HepG2 (cell line): ENCODE measurements around the gene TALDO1. TPM values are rescaled to one million over a fixed set of nuclear protein-coding genes. Genes with fewer than 3 reads are reported as not detected.
A peak's percentile ranks its signal among the peaks of the same experiment; 100 is the strongest.

Source experiments
- HINFP ChIP-seq: sonication (generic); formaldehyde crosslinking; IDR thresholded peaks from 2 replicates; pipeline ENCODE4 v1.4.0; 2020; ENCODE audit warnings: low read depth, mild to moderate bottlenecking, missing genetic modification reagents
- MYC ChIP-seq: sonication (generic); formaldehyde crosslinking; IDR thresholded peaks from 2 replicates; pipeline ENCODE4 v1.9.0; 2021; ENCODE audit warnings: missing genetic modification reagents, borderline replicate concordance
- NFYC ChIP-seq: IDR thresholded peaks from 2 replicates; pipeline ENCODE4 v1.6.1; 2016; ENCODE audit warnings: missing genetic modification reagents, missing compliant biosample characterization
- TRIM24 ChIP-seq: sonication (generic); formaldehyde crosslinking; IDR thresholded peaks from 2 replicates; pipeline ENCODE4 v1.8.0; 2022; ENCODE audit warnings: mild to moderate bottlenecking, missing genetic modification reagents
- ZFP82 ChIP-seq: sonication (generic); formaldehyde crosslinking; IDR thresholded peaks from 2 replicates; pipeline ENCODE4 v1.5.1; 2020; ENCODE audit warnings: mild to moderate bottlenecking, missing genetic modification reagents, borderline replicate concordance
- ZMYM2 ChIP-seq: sonication (generic); formaldehyde crosslinking; IDR thresholded peaks from 2 replicates; pipeline ENCODE4 v1.8.0; 2022; ENCODE audit warnings: mild to moderate bottlenecking, missing genetic modification reagents
- ZNF318 ChIP-seq: sonication (generic); formaldehyde crosslinking; IDR thresholded peaks from 2 replicates; pipeline ENCODE4 v1.4.0; 2020; ENCODE audit warnings: mild to moderate bottlenecking, missing genetic modification reagents
- ZNF343 ChIP-seq: sonication (generic); formaldehyde crosslinking; IDR thresholded peaks from 2 replicates; pipeline ENCODE4 v1.4.0; 2020; ENCODE audit warnings: mild to moderate bottlenecking, missing genetic modification reagents
- ZNF382 ChIP-seq: sonication (generic); formaldehyde crosslinking; IDR thresholded peaks from 2 replicates; pipeline ENCODE4 v1.5.0; 2020; ENCODE audit warnings: missing genetic modification reagents, mild to moderate bottlenecking, borderline replicate concordance
- ZNF609 ChIP-seq: sonication (generic); formaldehyde crosslinking; IDR thresholded peaks from 2 replicates; pipeline ENCODE4 v1.4.0; 2020; ENCODE audit warnings: mild to moderate bottlenecking, missing genetic modification reagents, borderline replicate concordance
- ZNF747 ChIP-seq: sonication (generic); formaldehyde crosslinking; IDR thresholded peaks from 2 replicates; pipeline ENCODE4 v1.8.1; 2023; ENCODE audit warnings: missing genetic modification reagents, mild to moderate bottlenecking, borderline replicate concordance
- polyA plus RNA-seq, 8 experiments: library from polyadenylated mRNA; depleted of rRNA in 3 of 8; stranded (reverse) in 7 of 8; unstranded in 1 of 8; fragments of >200 nt; fragmentation: Illumina TruSeq in 4 of 8; extraction: Trizol in 4 of 8; gene quantifications; 2 replicates each; pipeline versions ENCODE4 v1.2.1 to v1.2.3, GENCODE V29; 2011 to 2016; ENCODE audit warnings: low read depth in 4 of 8, missing spikeins in 1 of 8, mixed read lengths in 1 of 8; ENCODE audit not compliant: insufficient read depth in 1 of 8
- total RNA-seq, 5 experiments: library from RNA; depleted of rRNA; stranded (reverse); fragments of >200 nt; fragmentation: Illumina TruSeq; extraction: Trizol; gene quantifications; 2 replicates each; pipeline ENCODE4 v1.2.3, GENCODE V29; 2016; ENCODE audit warnings: low read depth in 1 of 5

The TALDO1 gene
- total and polyA plus RNA-seq, 2 of the 13 experiments (the other 11 are each of a cell fraction or from before 2014, with no cell fraction given) = 107 to 240 TPM

GRCh38 chr11:706957-707816 lies 40.1 kb upstream of the TALDO1 start (continued):
- TF ChIP-seq ZNF318 (CRISPR knock-in tag) = peak; percentile 65; the same call in 1 of the 2 replicates
- peak; percentile 99 for TF ChIP-seq ZMYM2 (CRISPR knock-in tag)
- peak; percentile 14; the same call in 1 of the 2 replicates for TF ChIP-seq HINFP (CRISPR knock-in tag)
- peak; percentile 90 for TF ChIP-seq ZNF609 (CRISPR knock-in tag)
- TF ChIP-seq ZNF382 (CRISPR knock-in tag) = no peak
- peak; percentile 9; the same call in 1 of the 2 replicates for TF ChIP-seq NFYC (CRISPR knock-in tag)
- peak; percentile 85; the same call in 1 of the 2 replicates for TF ChIP-seq MYC (CRISPR knock-in tag)
- no peak for TF ChIP-seq TRIM24 (CRISPR knock-in tag)
- peak; percentile 75; the same call in 1 of the 2 replicates for TF ChIP-seq ZNF747
- peak; percentile 39; the same call in 1 of the 2 replicates for TF ChIP-seq ZFP82
- peak; percentile 50; the same call in 1 of the 2 replicates for TF ChIP-seq ZNF343 (CRISPR knock-in tag)
